Right renal pelvis (tissue), 4 donors: Measurements from ENCODE around the gene MTA1. TPM values are rescaled to one million over a fixed set of nuclear protein-coding genes. Genes with fewer than 3 reads are reported as not detected.

Experiments
- DNase-seq, 4 donors: peaks; one replicate each; pipeline ENCODE4 v3.0.0-alpha.2; 2013; ENCODE audit warnings: low read depth in 4 of 4, low spot score in 3 of 4, missing footprints in 1 of 4
- polyA plus RNA-seq, 4 donors: library from polyadenylated mRNA; unstranded; fragments of 120-200 nt; gene quantifications; one replicate each; pipeline ENCODE4 v1.2.1, GENCODE V29; 2013; ENCODE audit not compliant: insufficient read length in 4 of 4

Gene MTA1
- polyA plus RNA-seq, 4 donors: 96.2 to 125 (median 106) TPM

GRCh38 chr14:105421723-105422615 is 2.3 kb downstream of the MTA1 start:
- no peak for DNase-seq

GRCh38 chr14:105422695-105423487 is 3.3 kb downstream of the MTA1 start:
- DNase-seq: no peak

GRCh38 chr14:105423488-105424195 is 4.0 kb downstream of the MTA1 start:
- DNase-seq: no peak

GRCh38 chr14:105424861-105425260 is 5.2 kb downstream of the MTA1 start:
- no peak for DNase-seq

GRCh38 chr14:105425823-105426247 is 6.2 kb downstream of the MTA1 start:
- no peak for DNase-seq

GRCh38 chr14:105426416-105427130 is 6.9 kb downstream of the MTA1 start:
- DNase-seq: no peak

GRCh38 chr14:105427412-105427811 is 7.8 kb downstream of the MTA1 start:
- no peak for DNase-seq

- DNase-seq: no peak
Measured at GRCh38 chr14:105427936-105428485, 8.4 kb downstream of the MTA1 start.

- DNase-seq: no peak
Measured at GRCh38 chr14:105430042-105430441, 10.4 kb downstream of the MTA1 start.

GRCh38 chr14:105430565-105430964 is 10.9 kb downstream of the MTA1 start:
- no peak for DNase-seq

GRCh38 chr14:105431256-105431655 is 11.6 kb downstream of the MTA1 start:
- no peak for DNase-seq

- DNase-seq: no peak
Measured at GRCh38 chr14:105432657-105433056, 13.0 kb downstream of the MTA1 start.

GRCh38 chr14:105433161-105433605 is 13.6 kb downstream of the MTA1 start:
- DNase-seq: no peak

- DNase-seq: no peak
Measured at GRCh38 chr14:105436402-105436801, 16.8 kb downstream of the MTA1 start.

GRCh38 chr14:105436891-105437722 is 17.5 kb downstream of the MTA1 start:
- DNase-seq: no peak

GRCh38 chr14:105437723-105438500 is 18.3 kb downstream of the MTA1 start:
- DNase-seq: no peak

GRCh38 chr14:105439179-105439578 is 19.6 kb downstream of the MTA1 start:
- no peak for DNase-seq
